Measurements from ENCODE around the gene EPPIN. TPM values are rescaled to one million over a fixed set of nuclear protein-coding genes. Genes with fewer than 3 reads are reported as not detected.

EPPIN gene
- total RNA-seq, 1 experiment from 2014 or later: not detected

DNA sequence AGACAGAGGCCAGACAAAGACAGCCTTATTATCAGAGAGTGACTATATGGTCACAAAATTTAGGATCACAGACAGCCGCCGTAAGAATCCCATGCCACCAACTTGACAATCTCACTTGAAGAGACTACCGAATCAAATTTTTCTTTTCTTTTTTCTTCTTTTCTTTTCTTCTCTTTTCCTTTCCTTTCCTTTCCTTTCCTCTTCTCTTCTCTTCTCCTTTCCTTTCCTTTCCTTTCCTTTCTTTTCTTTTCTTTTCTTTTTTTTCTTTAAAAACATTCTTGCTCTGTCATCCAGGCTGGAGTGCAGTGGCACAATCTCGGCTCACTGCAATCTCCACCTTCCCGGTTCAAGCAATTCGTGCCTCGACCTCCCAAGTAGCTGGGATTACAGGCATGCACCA is 1.2 kb upstream of the EPPIN start:
- in situ Hi-C loops (cut with HindIII; ENCODE audit: low pct_unique_long_range_greater_than_20kb, low sequenced_read_pairs) (no loop called here), intact Hi-C loops (cut with micrococcal nuclease; ENCODE audit: unreplicated experiment) (no loop called here)
- CTCF ChIA-PET: no interaction called here
- Histone ChIP-seq H3K27me3 (ENCODE audit: control insufficient read depth, insufficient read depth, low read length) (peaks cover 9% of the 10 kb centered on the region; the same call in 1 of the 2 replicates), H3K4me1 (ENCODE audit: control insufficient read depth, insufficient read depth, low read length) (no peaks in the 10 kb centered on the region), H3K36me3 (ENCODE audit: control insufficient read depth, insufficient read depth, low read length) (no peaks in the 10 kb centered on the region), H3K4me3 (ENCODE audit: low read depth in 2 of 2, low read length in 2 of 2) (no peak overlapping the region), H3K27ac (ENCODE audit: low read length) (no peak overlapping the region), H3K9me3 (ENCODE audit: control insufficient read depth, insufficient read depth, low read depth, low read length) (no peaks in the 10 kb centered on the region)
- no peak for ATAC-seq
- DNase-seq (ENCODE audit: low read depth, low spot score): no peak
- no TSS peak for BruUV-seq (replicated peaks)
- POLR2A ChIA-PET: no interaction called here
- TF ChIP-seq SIN3A (IDR thresholded peaks at IDR 0.05; ENCODE audit: borderline replicate concordance, insufficient read depth, low read depth, low read length) (no peak), CTCF (IDR thresholded peaks at IDR 0.05) (no peak), TCF7L2 (IDR thresholded peaks at IDR 0.05; ENCODE audit: low read depth, low read length) (no peak), REST (IDR thresholded peaks at IDR 0.05; ENCODE audit: insufficient read depth in 1 of 2, low read depth in 2 of 2, low read length in 1 of 2) (no peak)

GRCh38 chr20:45545754-45546453 is 1.3 kb downstream of the EPPIN start:
- no peaks in the 10 kb centered on the region for H3K9me3 ChIP-seq (ENCODE audit: control insufficient read depth, insufficient read depth, low read depth, low read length)
- TF ChIP-seq REST (IDR thresholded peaks at IDR 0.05; ENCODE audit: insufficient read depth in 1 of 2, low read depth in 2 of 2, low read length in 1 of 2) (no peak), CTCF (IDR thresholded peaks at IDR 0.05) (peak; percentile 56), TCF7L2 (IDR thresholded peaks at IDR 0.05; ENCODE audit: low read depth, low read length) (no peak)
- no TSS peak for BruUV-seq (replicated peaks)

More at GRCh38 chr20:45545754-45546453, 1.3 kb downstream of the EPPIN start:
- peak; percentile 88 for ATAC-seq
- no peak for DNase-seq (ENCODE audit: low read depth, low spot score)
- POLR2A ChIA-PET: no interaction called here
- Histone ChIP-seq H3K4me1 (ENCODE audit: control insufficient read depth, insufficient read depth, low read length) (no peaks in the 10 kb centered on the region), H3K4me3 (ENCODE audit: low read depth in 2 of 2, low read length in 2 of 2) (no peak overlapping the region), H3K27ac (ENCODE audit: low read length) (no peak overlapping the region), H3K27me3 (ENCODE audit: control insufficient read depth, insufficient read depth, low read length) (peaks cover 11% of the 10 kb centered on the region; the same call in 1 of the 2 replicates), H3K36me3 (ENCODE audit: control insufficient read depth, insufficient read depth, low read length) (no peaks in the 10 kb centered on the region)
- CTCF ChIA-PET: interaction anchor here (1.1 kb wide), 1 partner anchor 226 kb away, joined by 3 read pairs; no protein-coding TSS in a partner anchor
- intact Hi-C loops (cut with micrococcal nuclease; ENCODE audit: unreplicated experiment): loop anchor here (1.0 kb wide), 1 partner anchor 225 kb away; no protein-coding TSS in a partner anchor
- in situ Hi-C loops (cut with HindIII; ENCODE audit: low pct_unique_long_range_greater_than_20kb, low sequenced_read_pairs): no loop called here

All from Panc1 (cell line).